A673 (cell line): ENCODE data around the gene CWC27. TPM values are rescaled to one million over a fixed set of nuclear protein-coding genes. Genes with fewer than 3 reads are reported as not detected.

Experiments used
- BruUV-seq: library from RNA; stranded (reverse); fragments of 400-500 nt; replicated peaks from 2 replicates; lab custom pipeline; 2021; lab: Mats Ljungman, UMichigan
- CTCF ChIA-PET: fragments of 300-600 bp; sonication (Branson Sonifier 250); formaldehyde crosslinking; loops from one replicate; lab custom pipeline; 2022; ENCODE audit warnings: antibody characterized with exemption; lab: Charles Lee
- POLR2A ChIA-PET: fragments of 300-600 bp; sonication (Branson Sonifier 250); formaldehyde crosslinking; loops from one replicate; lab custom pipeline; 2022; ENCODE audit warnings: antibody characterized with exemption; ENCODE audit not compliant: low non-redundant PET; lab: Charles Lee
- DNase-seq: peaks from one replicate; pipeline ENCODE4 v3.0.0-alpha.2; 2015; ENCODE audit warnings: low spot score
- H3K27ac ChIP-seq: fragments of 200-600 bp; sonication (generic); 2 replicates; pipeline ENCODE4 v1.5.1; 2016; ENCODE audit warnings: mixed run types, low read depth, mild to moderate bottlenecking, mixed read lengths, antibody characterized with exemption, low read length; ENCODE audit not compliant: poor library complexity, severe bottlenecking
- H3K27me3 ChIP-seq: fragments of 200-600 bp; sonication (generic); replicated peaks from 2 replicates; pipeline ENCODE4 v1.6.1; 2017; ENCODE audit warnings: mixed run types, low read depth, mild to moderate bottlenecking, mixed read lengths, antibody characterized with exemption, low read length; ENCODE audit not compliant: insufficient read depth, poor library complexity
- H3K36me3 ChIP-seq: fragments of 200-600 bp; sonication (generic); 2 replicates; pipeline ENCODE4 v1.6.1; 2016; ENCODE audit warnings: mixed run types, mild to moderate bottlenecking, mixed read lengths, antibody characterized with exemption, low read length; ENCODE audit not compliant: insufficient read depth, poor library complexity, severe bottlenecking
- H3K4me1 ChIP-seq: fragments of 200-600 bp; sonication (generic); 2 replicates; pipeline ENCODE4 v1.6.1; 2017; ENCODE audit warnings: mixed run types, mild to moderate bottlenecking, mixed read lengths, antibody characterized with exemption, low read length; ENCODE audit not compliant: insufficient read depth, poor library complexity, severe bottlenecking
- H3K4me3 ChIP-seq: fragments of 200-600 bp; sonication (generic); 2 replicates; pipeline ENCODE4 v1.5.1; 2016; ENCODE audit warnings: low read depth, mixed run types, mild to moderate bottlenecking, mixed read lengths, low read length; ENCODE audit not compliant: poor library complexity, severe bottlenecking
- H3K9me3 ChIP-seq: fragments of 200-600 bp; sonication (generic); 2 replicates; pipeline ENCODE4 v1.6.1; 2016; ENCODE audit warnings: mixed run types, low read depth, mild to moderate bottlenecking, mixed read lengths, antibody characterized with exemption, low read length; ENCODE audit not compliant: poor library complexity, severe bottlenecking
- EZH2 ChIP-seq: fragments of 200-600 bp; sonication (generic); IDR thresholded peaks from 2 replicates; pipeline ENCODE4 v1.6.1; 2017; ENCODE audit warnings: borderline replicate concordance, low read depth, mild to moderate bottlenecking, mixed read lengths, antibody characterized with exemption, low read length; ENCODE audit not compliant: poor library complexity, severe bottlenecking
- intact Hi-C: fragments of 100-400 bp; cut with micrococcal nuclease; formaldehyde crosslinking; loops from one replicate; pipeline ENCODE4 v1.10.0; 2022; ENCODE audit not compliant: unreplicated experiment
- total RNA-seq: library from RNA; stranded (reverse); gene quantifications from 2 replicates; pipeline ENCODE4 v1.2.3, GENCODE V29; 2021
- TF ChIP-seq, protein P1 (sequence below): fragments of 300-800, 200-600 bp; sonication (generic); conservative IDR thresholded peaks from 2 replicates; pipeline ENCODE4 v1.5.1; 2017; ENCODE audit warnings: low read depth, mild to moderate bottlenecking, antibody characterized with exemption, low read length, moderate library complexity, mixed read lengths

The CWC27 gene
- total RNA-seq, 1 experiment from 2014 or later: 38.0 TPM

DNA sequence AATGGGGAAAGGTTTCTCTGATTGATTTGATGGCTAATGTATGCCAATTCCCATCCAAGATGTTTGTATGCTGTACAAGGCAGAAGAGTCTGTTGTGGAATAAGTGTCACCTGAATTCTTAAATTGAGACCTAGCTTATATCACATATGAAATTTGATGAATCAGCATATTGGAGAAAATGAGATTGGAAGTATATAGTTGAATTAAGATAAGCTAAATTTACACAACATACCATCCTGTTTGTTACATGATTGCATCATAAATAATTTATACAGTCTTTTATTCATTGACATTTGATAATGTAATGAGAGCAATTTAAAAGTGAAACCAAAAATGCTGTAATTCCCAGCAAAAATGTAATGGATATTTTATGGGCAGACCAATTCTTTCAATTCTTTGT is 1.1 kb downstream of the CWC27 start:
- no peak for DNase-seq
- H3K4me1 ChIP-seq: peaks cover 27% of the 10 kb centered on the region
- no peaks in the 10 kb centered on the region for H3K9me3 ChIP-seq
- no TSS peak for BruUV-seq
- CTCF ChIA-PET: no interaction called here
- intact Hi-C loops: loop anchor here (5.0 kb wide), 1 partner anchor 133 kb away; no protein-coding TSS in a partner anchor
- H3K27ac ChIP-seq: no peak overlapping the region
- TF ChIP-seq, protein P1, sequence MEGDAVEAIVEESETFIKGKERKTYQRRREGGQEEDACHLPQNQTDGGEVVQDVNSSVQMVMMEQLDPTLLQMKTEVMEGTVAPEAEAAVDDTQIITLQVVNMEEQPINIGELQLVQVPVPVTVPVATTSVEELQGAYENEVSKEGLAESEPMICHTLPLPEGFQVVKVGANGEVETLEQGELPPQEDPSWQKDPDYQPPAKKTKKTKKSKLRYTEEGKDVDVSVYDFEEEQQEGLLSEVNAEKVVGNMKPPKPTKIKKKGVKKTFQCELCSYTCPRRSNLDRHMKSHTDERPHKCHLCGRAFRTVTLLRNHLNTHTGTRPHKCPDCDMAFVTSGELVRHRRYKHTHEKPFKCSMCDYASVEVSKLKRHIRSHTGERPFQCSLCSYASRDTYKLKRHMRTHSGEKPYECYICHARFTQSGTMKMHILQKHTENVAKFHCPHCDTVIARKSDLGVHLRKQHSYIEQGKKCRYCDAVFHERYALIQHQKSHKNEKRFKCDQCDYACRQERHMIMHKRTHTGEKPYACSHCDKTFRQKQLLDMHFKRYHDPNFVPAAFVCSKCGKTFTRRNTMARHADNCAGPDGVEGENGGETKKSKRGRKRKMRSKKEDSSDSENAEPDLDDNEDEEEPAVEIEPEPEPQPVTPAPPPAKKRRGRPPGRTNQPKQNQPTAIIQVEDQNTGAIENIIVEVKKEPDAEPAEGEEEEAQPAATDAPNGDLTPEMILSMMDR: no peak
- TF ChIP-seq EZH2: no peak
- peaks cover 12% of the 10 kb centered on the region for H3K36me3 ChIP-seq
- POLR2A ChIA-PET: no interaction called here
- peak overlapping the region; percentile 70 for H3K4me3 ChIP-seq
- no peaks in the 10 kb centered on the region for H3K27me3 ChIP-seq

DNA sequence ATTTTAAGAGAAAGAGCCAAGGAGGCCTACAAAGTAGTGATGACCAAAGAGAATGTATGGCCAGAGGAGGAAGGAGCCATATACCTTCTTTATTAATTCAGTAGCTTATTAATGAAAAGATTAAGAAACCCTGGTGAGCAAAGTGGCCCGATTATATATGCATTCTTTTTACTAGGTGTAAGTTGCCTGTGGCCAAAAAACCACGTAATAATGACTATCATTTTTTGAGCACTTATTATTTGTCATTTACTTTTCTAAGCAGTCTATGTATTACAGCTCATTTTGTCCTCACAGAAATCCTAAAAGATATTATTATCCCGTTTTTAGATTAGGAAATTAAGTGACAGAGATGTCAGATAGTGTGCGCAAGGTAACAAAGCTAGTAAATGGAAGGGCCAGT is 3.0 kb downstream of the CWC27 start:
- ChIA-PET POLR2A (no interaction called here), CTCF (no interaction called here)
- TF ChIP-seq EZH2: no peak
- TF ChIP-seq, protein P1: no peak
- no peak for DNase-seq
- Histone ChIP-seq H3K9me3 (no peaks in the 10 kb centered on the region), H3K27me3 (no peaks in the 10 kb centered on the region), H3K4me3 (no peak overlapping the region), H3K36me3 (peaks cover 5% of the 10 kb centered on the region), H3K4me1 (peaks cover 24% of the 10 kb centered on the region), H3K27ac (no peak overlapping the region)
- BruUV-seq: no TSS peak
- intact Hi-C loops: no loop called here

DNA sequence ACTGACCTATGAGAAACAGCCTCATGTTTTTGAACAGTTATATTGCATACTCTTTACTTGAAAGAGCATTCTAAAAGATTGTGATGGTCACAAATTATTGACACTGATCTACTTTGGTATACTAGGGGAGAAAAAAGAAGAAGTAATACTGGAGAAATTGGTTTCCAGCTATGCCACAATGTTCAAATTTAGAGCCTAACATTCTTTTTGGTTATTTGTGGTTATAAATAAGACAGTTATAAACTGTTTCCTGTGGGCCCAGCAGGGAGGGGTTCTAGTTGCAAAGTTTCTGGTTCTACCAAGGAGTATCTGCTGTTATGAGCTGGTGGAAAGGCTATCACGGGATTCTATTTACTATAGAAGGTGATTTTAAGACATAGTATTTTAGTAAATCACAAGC is 4.8 kb downstream of the CWC27 start:
- Histone ChIP-seq H3K27me3 (no peaks in the 10 kb centered on the region), H3K9me3 (no peaks in the 10 kb centered on the region), H3K36me3 (peaks cover 4% of the 10 kb centered on the region), H3K4me3 (no peak overlapping the region), H3K4me1 (peaks cover 17% of the 10 kb centered on the region), H3K27ac (no peak overlapping the region)
- CTCF ChIA-PET: no interaction called here
- TF ChIP-seq EZH2: no peak
- TF ChIP-seq, protein P1: no peak
- BruUV-seq: no TSS peak
- intact Hi-C loops: no loop called here
- POLR2A ChIA-PET: no interaction called here
- peak; percentile 49 for DNase-seq
